Naive thymus-derived CD4-positive, alpha-beta T cell (primary cell): ENCODE results near the gene RNASEH2A. TPM values are rescaled to one million over a fixed set of nuclear protein-coding genes. Genes with fewer than 3 reads are reported as not detected.

ENCODE experiments used
- ATAC-seq: fragments of 150-1000 bp; cut with Tn5 transposase; 2 replicates; pipeline ENCODE4 v1.10.0; 2021; ENCODE audit warnings: mild to moderate bottlenecking, moderate library complexity
- CTCF ChIA-PET: fragments of 350-600 bp; sonication (Branson Sonifier 250); formaldehyde crosslinking; loops from one replicate; lab custom pipeline; 2021; ENCODE audit warnings: antibody characterized with exemption; lab: Charles Lee
- POLR2A ChIA-PET: fragments of 350-600 bp; sonication (Branson Sonifier 250); formaldehyde crosslinking; loops from one replicate; lab custom pipeline; 2021; ENCODE audit warnings: antibody characterized with exemption, inconsistent platforms; lab: Charles Lee
- DNase-seq, 9 donors: peaks; one replicate each; pipeline versions ENCODE4 v3.0.0 to v3.0.0-alpha.2; 2020 to 2022; ENCODE audit warnings: mixed read lengths in 1 of 9
- H3K27ac ChIP-seq: one replicate; pipeline ENCODE4 v1.7.0; 2013; ENCODE audit warnings: mild to moderate bottlenecking, low read depth, low read length, moderate library complexity
- H3K27me3 ChIP-seq, 2 donors: one replicate each; pipeline ENCODE4 v1.7.0; 2013; ENCODE audit warnings: low read length in 2 of 2, mild to moderate bottlenecking in 2 of 2, moderate library complexity in 2 of 2; ENCODE audit not compliant: control insufficient read depth in 2 of 2, insufficient read depth in 2 of 2
- H3K36me3 ChIP-seq, 3 experiments: 1 replicate in 2 of 3; 2 replicates in 1 of 3; pipeline ENCODE4 v1.7.0; 2013; ENCODE audit warnings: low read length in 3 of 3, mild to moderate bottlenecking in 3 of 3, moderate library complexity in 1 of 3; ENCODE audit not compliant: insufficient read depth in 3 of 3, control insufficient read depth in 2 of 3
- H3K4me1 ChIP-seq, 2 donors: one replicate each; pipeline ENCODE4 v1.7.0; 2013; ENCODE audit warnings: low read length in 2 of 2, mild to moderate bottlenecking in 2 of 2, moderate library complexity in 1 of 2; ENCODE audit not compliant: control insufficient read depth in 2 of 2, insufficient read depth in 2 of 2
- H3K4me3 ChIP-seq: 2 replicates; pipeline ENCODE4 v1.7.0; 2013; ENCODE audit warnings: mild to moderate bottlenecking, low read length
- H3K9me3 ChIP-seq, 3 experiments: 1 replicate in 2 of 3; 2 replicates in 1 of 3; pipeline ENCODE4 v1.7.0; 2013; ENCODE audit warnings: low read length in 3 of 3; ENCODE audit not compliant: control insufficient read depth in 2 of 3
- H3K27ac Mint-ChIP-seq, 9 donors: one replicate each; pipeline ENCODE4 v1.8.0; 2020 to 2022; ENCODE audit warnings: mixed read lengths in 9 of 9, mild to moderate bottlenecking in 8 of 9, moderate library complexity in 5 of 9, inconsistent platforms in 2 of 9
- H3K27me3 Mint-ChIP-seq, 5 donors: one replicate each; pipeline ENCODE4 v1.8.0; 2021 to 2022; ENCODE audit warnings: mixed read lengths in 5 of 5, mild to moderate bottlenecking in 1 of 5
- H3K36me3 Mint-ChIP-seq, 5 donors: one replicate each; pipeline ENCODE4 v1.8.0; 2020 to 2022; ENCODE audit warnings: mixed read lengths in 5 of 5, mild to moderate bottlenecking in 3 of 5, inconsistent platforms in 1 of 5
- H3K4me1 Mint-ChIP-seq, 7 donors: one replicate each; pipeline ENCODE4 v1.8.0; 2020 to 2022; ENCODE audit warnings: mixed read lengths in 7 of 7, mild to moderate bottlenecking in 3 of 7, inconsistent platforms in 1 of 7
- H3K4me3 Mint-ChIP-seq, 10 donors: one replicate each; pipeline ENCODE4 v1.8.0; 2020 to 2022; ENCODE audit warnings: mild to moderate bottlenecking in 10 of 10, mixed read lengths in 10 of 10, moderate library complexity in 6 of 10, inconsistent platforms in 2 of 10
- H3K9me3 Mint-ChIP-seq, 11 donors: one replicate each; pipeline ENCODE4 v1.8.0; 2020 to 2022; ENCODE audit warnings: mixed read lengths in 11 of 11, mild to moderate bottlenecking in 4 of 11, inconsistent platforms in 1 of 11, moderate library complexity in 1 of 11
- intact Hi-C, 2 donors: fragments of 100-400 bp; cut with micrococcal nuclease; formaldehyde crosslinking; loops; one replicate each; pipeline ENCODE4 v1.15.1; 2023
- polyA plus RNA-seq, 2 donors: library from polyadenylated mRNA; unstranded; fragments of 300-500 nt; fragmentation: Illumina TruSeq; gene quantifications; one replicate each; pipeline ENCODE4 v1.2.3, GENCODE V29; 2021
- total RNA-seq, 6 experiments: library from RNA in 5 of 6; stranded (reverse) in 5 of 6; gene quantifications; 1 replicate in 5 of 6; 2 replicates in 1 of 6; pipeline ENCODE4 v1.2.3 and lab custom pipeline; 2021 to 2026

The RNASEH2A gene
- total RNA-seq (10 to 100 TPM in 2 of 5 experiments, 1 to 10 TPM in 3; 1.6 to 30.9 (median 9.3) TPM), polyA plus RNA-seq (10 to 100 TPM; 20.3 to 20.4 TPM), total RNA-seq (lab: John Stamatoyannopoulos, UW) (not detected)

- DNase-seq (peak; percentile 74 to 87 (median 84)), ATAC-seq (peak; percentile 95)
- H3K9me3 Mint-ChIP-seq, result peaks cover 0 to 1% (median 0%) of the 10 kb centered on the region in 11 donors
- ChIA-PET POLR2A (interaction anchor here (0.6 to 2.4 kb wide), 9 partner anchors 11 to 85 kb away, joined by 3 to 25 read pairs (median 6); partner anchors contain the start of gene JUNB), CTCF (interaction anchor here (0.7 to 1.5 kb wide), 4 partner anchors 11 to 48 kb away, joined by 3 to 5 read pairs (median 3); no protein-coding TSS in a partner anchor)
- Histone ChIP-seq H3K27ac (peak within 1 kb of the TSS; percentile 70), H3K27me3 (no peaks in the 10 kb centered on the region), H3K36me3 (peaks cover 0 to 9% (median 0%) of the 10 kb centered on the region in 3 experiments), H3K4me3 (peak within 1 kb of the TSS; percentile 73), H3K4me1 (peaks cover 18% of the 10 kb centered on the region in 2 donors), H3K9me3 (no peaks in the 10 kb centered on the region)
- peaks cover 0 to 7% (median 3%) of the 10 kb centered on the region in 5 donors for H3K36me3 Mint-ChIP-seq
- H3K4me3 Mint-ChIP-seq, result peak within 1 kb of the TSS; percentile 81 to 96 (median 91)
- H3K4me1 Mint-ChIP-seq, result peaks cover 15 to 26% (median 21%) of the 10 kb centered on the region in 7 donors
- H3K27ac Mint-ChIP-seq, result peak within 1 kb of the TSS; percentile 71 to 94 (median 89)
- peaks cover 0 to 6% (median 0%) of the 10 kb centered on the region in 5 donors for H3K27me3 Mint-ChIP-seq
- intact Hi-C loops, result loop anchor here (1.0 to 2.0 kb wide), 4 partner anchors 14 to 132 kb away; partner anchors contain the start of genes GET3 (in 2 of the 2) and CALR (in 1 of the 2)
Measured at GRCh38 chr19:12806242-12807081, at the start of gene RNASEH2A. Gene RNASEH2A, plus strand, starts transcription at chr19:12806584. Its CDS starts 90 bp downstream, at chr19:12806674.

GRCh38 chr19:12757544-12758274 is 48.7 kb upstream of the RNASEH2A start:
- ChIA-PET POLR2A (interaction anchor here (0.7 to 1.0 kb wide), 2 partner anchors 24 to 40 kb away, joined by 3 read pairs; no protein-coding TSS in a partner anchor), CTCF (interaction anchor here (0.6 to 5.1 kb wide), 14 partner anchors 8 to 144 kb away, joined by 3 to 41 read pairs (median 5); partner anchors contain the start of gene RNASEH2A)
- H3K4me3 ChIP-seq, result peak overlapping the region; percentile 27
- H3K36me3 ChIP-seq, result no peaks in the 10 kb centered on the region
- H3K27ac ChIP-seq, result no peak overlapping the region
- intact Hi-C loops, result loop anchor here (1.0 to 2.0 kb wide), 3 partner anchors 25 to 193 kb away; no protein-coding TSS in a partner anchor
- H3K27me3 ChIP-seq, result no peaks in the 10 kb centered on the region
- H3K27me3 Mint-ChIP-seq, result peaks cover 10 to 20% (median 11%) of the 10 kb centered on the region in 5 donors
- peaks cover 0 to 7% of the 10 kb centered on the region in 2 donors for H3K4me1 ChIP-seq
- peak in 8 of 9 donors; percentile 40 to 84 (median 57) for DNase-seq
- H3K27ac Mint-ChIP-seq, result no peak overlapping the region
- H3K9me3 Mint-ChIP-seq, result no peaks in the 10 kb centered on the region
- ATAC-seq, result peak; percentile 87
- H3K9me3 ChIP-seq, result no peaks in the 10 kb centered on the region
- H3K4me3 Mint-ChIP-seq, result peak overlapping the region in 8 of 10 donors; percentile 13 to 64 (median 46)
- no peaks in the 10 kb centered on the region for H3K36me3 Mint-ChIP-seq
- peaks cover 0 to 10% (median 8%) of the 10 kb centered on the region in 7 donors for H3K4me1 Mint-ChIP-seq

DNA sequence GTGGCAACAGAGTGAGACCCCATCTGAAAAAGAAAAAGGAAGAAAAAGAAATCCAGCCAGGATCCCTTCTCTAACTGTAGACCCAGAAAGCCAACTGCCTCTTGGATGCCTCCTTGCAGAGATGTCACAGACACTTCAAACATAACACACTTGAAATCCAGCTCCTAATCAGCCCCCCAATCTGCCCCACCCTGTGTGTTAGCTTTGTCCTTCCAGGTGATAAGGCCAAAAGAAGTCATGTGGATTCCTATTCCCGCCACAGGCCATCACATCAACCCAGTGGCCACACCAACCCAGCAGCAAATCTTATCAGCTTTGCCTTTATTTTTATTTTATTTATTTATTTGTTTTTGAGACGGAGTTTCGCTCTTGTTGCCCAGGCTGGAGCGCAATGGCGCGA is 46.7 kb upstream of the RNASEH2A start:
- H3K36me3 Mint-ChIP-seq, result peaks cover 0 to 9% (median 0%) of the 10 kb centered on the region in 5 donors
- H3K27ac Mint-ChIP-seq, result no peak overlapping the region
- no peaks in the 10 kb centered on the region for H3K9me3 Mint-ChIP-seq
- H3K27me3 Mint-ChIP-seq, result peaks cover 4 to 14% (median 9%) of the 10 kb centered on the region in 5 donors
- peaks cover 0 to 10% (median 8%) of the 10 kb centered on the region in 7 donors for H3K4me1 Mint-ChIP-seq
- H3K27ac ChIP-seq, result no peak overlapping the region
- CTCF ChIA-PET, result interaction anchor here (0.7 to 5.1 kb wide), 13 partner anchors 13 to 196 kb away, joined by 3 to 41 read pairs (median 7); partner anchors contain the start of genes HOOK2, RNASEH2A and TNPO2
- H3K4me3 Mint-ChIP-seq, result no peak overlapping the region
- peaks cover 0 to 2% (median 0%) of the 10 kb centered on the region in 3 experiments for H3K36me3 ChIP-seq
- no peak overlapping the region for H3K4me3 ChIP-seq
- ATAC-seq (no peak), DNase-seq (no peak)
- H3K9me3 ChIP-seq, result no peaks in the 10 kb centered on the region
- no peaks in the 10 kb centered on the region for H3K27me3 ChIP-seq
- H3K4me1 ChIP-seq, result peaks cover 0 to 7% of the 10 kb centered on the region in 2 donors
- intact Hi-C loops, result loop anchor here (1.0 to 2.0 kb wide), 5 partner anchors 15 to 119 kb away; partner anchors contain the start of gene HOOK2 (in 1 of the 2)
- POLR2A ChIA-PET, result interaction anchor here (0.6 to 1.4 kb wide), 6 partner anchors 9 to 145 kb away, joined by 3 to 4 read pairs (median 3); partner anchors contain the start of gene TRIR

GRCh38 chr19:12763100-12763499 is 43.3 kb upstream of the RNASEH2A start:
- Histone ChIP-seq H3K36me3 (peaks cover 0 to 9% (median 4%) of the 10 kb centered on the region in 3 experiments), H3K4me3 (no peak overlapping the region), H3K4me1 (no peaks in the 10 kb centered on the region), H3K27ac (no peak overlapping the region), H3K27me3 (no peaks in the 10 kb centered on the region), H3K9me3 (no peaks in the 10 kb centered on the region)
- ATAC-seq (no peak), DNase-seq (no peak)
- H3K36me3 Mint-ChIP-seq, result peaks cover 0 to 14% (median 0%) of the 10 kb centered on the region in 5 donors
- H3K4me1 Mint-ChIP-seq, result peaks cover 0 to 13% (median 6%) of the 10 kb centered on the region in 7 donors
- intact Hi-C loops, result no loop called here
- ChIA-PET CTCF (interaction anchor here (0.8 to 7.8 kb wide), 5 partner anchors 15 to 84 kb away, joined by 3 to 121 read pairs (median 5); partner anchors contain the start of genes PRDX2 and THSD8), POLR2A (interaction anchor here (1.5 kb wide), 1 partner anchor 33 kb away, joined by 3 read pairs; no protein-coding TSS in a partner anchor)
- no peaks in the 10 kb centered on the region for H3K9me3 Mint-ChIP-seq
- no peak overlapping the region for H3K27ac Mint-ChIP-seq
- no peak overlapping the region for H3K4me3 Mint-ChIP-seq
- peaks cover 0 to 5% (median 4%) of the 10 kb centered on the region in 5 donors for H3K27me3 Mint-ChIP-seq

DNA sequence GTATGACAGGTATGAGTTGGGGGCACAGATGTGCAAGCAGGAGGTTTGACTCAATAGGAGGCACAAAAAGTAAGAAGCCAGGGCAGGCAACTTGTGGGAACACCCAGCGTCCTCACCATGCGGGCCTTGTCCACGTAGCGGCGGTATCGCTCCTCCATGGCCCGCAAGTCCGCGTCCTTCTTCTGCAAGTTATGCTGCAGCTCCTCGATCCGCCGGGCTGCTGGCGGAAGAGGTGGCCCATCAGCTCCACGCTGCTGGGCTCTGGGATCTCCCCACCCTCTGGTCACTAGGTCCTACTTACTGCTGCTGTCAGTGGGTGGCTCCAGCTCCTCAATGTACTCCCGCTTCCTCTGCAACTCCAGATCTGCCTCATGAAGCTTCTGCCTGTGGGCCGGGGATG is 41.7 kb upstream of the RNASEH2A start:
- H3K27me3 ChIP-seq, result no peaks in the 10 kb centered on the region
- Mint-ChIP-seq H3K9me3 (no peaks in the 10 kb centered on the region), H3K4me1 (peaks cover 0 to 12% (median 4%) of the 10 kb centered on the region in 7 donors), H3K4me3 (no peak overlapping the region), H3K27me3 (peaks cover 0 to 2% (median 0%) of the 10 kb centered on the region in 5 donors), H3K36me3 (peaks cover 0 to 14% (median 0%) of the 10 kb centered on the region in 5 donors), H3K27ac (no peak overlapping the region)
- no peaks in the 10 kb centered on the region for H3K9me3 ChIP-seq
- intact Hi-C loops, result no loop called here
- no peak overlapping the region for H3K27ac ChIP-seq
- ATAC-seq (no peak), DNase-seq (no peak)
- H3K4me3 ChIP-seq, result no peak overlapping the region
- H3K4me1 ChIP-seq, result no peaks in the 10 kb centered on the region
- ChIA-PET POLR2A (interaction anchor here (1.8 to 3.8 kb wide), 2 partner anchors 27 to 43 kb away, joined by 5 to 29 read pairs; partner anchors contain the start of gene JUNB), CTCF (interaction anchor here (0.6 to 7.8 kb wide), 8 partner anchors 10 to 95 kb away, joined by 3 to 121 read pairs (median 5); partner anchors contain the start of gene JUNB)
- peaks cover 0 to 9% (median 4%) of the 10 kb centered on the region in 3 experiments for H3K36me3 ChIP-seq
